GM13976 (cell line): ENCODE results near the gene ERP27.

Experiments
- DNase-seq: peaks from one replicate; pipeline ENCODE4 v3.0.0; 2012; ENCODE audit warnings: low spot score
- CTCF ChIP-seq: IDR thresholded peaks from 2 replicates; pipeline ENCODE4 v1.5.1; 2012; ENCODE audit warnings: borderline replicate concordance, mild to moderate bottlenecking; ENCODE audit not compliant: insufficient read depth; ENCODE audit errors: extremely low read depth, missing control alignments, control extremely low read depth
- in situ Hi-C: fragments of 300-500 bp; cut with MboI; formaldehyde crosslinking; loops from one replicate; pipeline ENCODE4 v1.12.0; 2022; ENCODE audit warnings: low sequenced_read_pairs, mixed read lengths, inconsistent platforms; ENCODE audit not compliant: unreplicated experiment

Gene ERP27

DNA sequence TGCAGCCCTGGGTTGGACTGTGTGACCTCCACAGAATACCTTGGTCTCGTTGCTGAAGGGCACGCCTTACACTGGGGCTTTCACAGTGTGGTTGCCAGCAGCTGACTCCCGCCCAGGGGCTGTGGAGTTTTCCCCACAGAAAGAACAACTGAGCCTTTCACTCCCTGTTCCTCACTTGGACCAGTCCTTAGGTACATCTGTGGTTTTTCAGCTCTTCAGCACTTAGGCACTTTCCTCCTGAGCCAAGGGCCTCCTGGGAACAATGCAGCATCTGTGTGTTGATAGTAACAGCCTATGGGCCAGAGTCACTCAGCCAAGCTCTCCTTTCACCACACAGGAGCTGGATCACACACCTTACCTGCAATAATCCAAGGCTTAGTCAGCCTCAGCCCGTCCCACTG lies 25.0 kb downstream of the ERP27 start:
- in situ Hi-C loops: no loop called here
- TF ChIP-seq CTCF: no peak
- no peak for DNase-seq

- no peak for TF ChIP-seq CTCF
- no peak for DNase-seq
- in situ Hi-C loops: no loop called here
These were observed 27.2 kb downstream of the ERP27 start for GRCh38 chr12:14911131-14911530.

GRCh38 chr12:14910090-14910915 lies 28.0 kb downstream of the ERP27 start:
- TF ChIP-seq CTCF: no peak
- in situ Hi-C loops: no loop called here
- DNase-seq: no peak

- TF ChIP-seq CTCF: no peak
- DNase-seq: no peak
- in situ Hi-C loops: no loop called here
These were observed 30.4 kb downstream of the ERP27 start for GRCh38 chr12:14907953-14908352.

- DNase-seq: no peak
- TF ChIP-seq CTCF: no peak
- in situ Hi-C loops: no loop called here
These were observed 32.2 kb downstream of the ERP27 start for GRCh38 chr12:14906114-14906513.

- TF ChIP-seq CTCF: no peak
- in situ Hi-C loops: no loop called here
- no peak for DNase-seq
These were observed 32.9 kb downstream of the ERP27 start for GRCh38 chr12:14905269-14906004.
